ENCODE data around the gene ZNF667.

Gene ZNF667

DNA sequence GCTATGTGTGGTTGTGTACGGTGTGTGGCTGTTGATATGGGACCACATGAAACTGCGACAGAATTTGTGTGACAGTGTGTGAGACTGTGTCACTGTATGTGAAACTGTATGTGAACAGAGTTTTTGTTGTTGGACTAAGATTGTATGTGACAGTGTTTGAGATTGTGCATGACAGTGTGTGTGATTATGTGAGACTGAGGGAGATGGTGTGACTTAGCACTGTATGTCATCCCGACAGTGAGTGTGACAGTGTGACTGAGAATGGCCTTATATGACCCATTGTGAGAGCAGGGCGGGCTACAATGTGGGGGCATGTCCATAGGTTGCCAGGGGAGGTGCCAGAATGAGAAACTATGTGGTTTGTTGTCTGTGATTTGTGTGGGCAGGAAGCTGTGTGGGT lies 72.1 kb downstream of the ZNF667 start:
- peak in 1 of 2 experiments; percentile 32 for DNase-seq
- TF ChIP-seq POLR2A (IDR thresholded peaks at IDR 0.05; ENCODE audit: low read length) (no peak), GATA1 (IDR thresholded peaks at IDR 0.05; ENCODE audit: low read depth, low read length) (no peak)

DNA sequence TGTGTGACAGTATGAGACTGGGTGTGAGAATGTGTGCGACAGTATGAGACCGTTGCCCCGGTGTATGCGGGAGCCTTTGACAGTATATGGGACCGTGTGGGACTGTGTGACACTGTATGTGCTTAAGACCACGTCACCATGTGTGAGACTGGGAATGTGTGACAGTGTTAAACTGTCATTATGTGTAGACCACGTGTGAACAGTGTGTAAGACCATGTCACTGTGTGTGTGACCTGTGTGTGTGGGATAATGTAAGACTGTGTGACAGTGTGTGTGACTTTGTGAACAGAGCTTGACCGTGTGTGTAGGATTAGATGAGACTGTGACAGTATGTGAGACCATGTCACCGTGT lies 72.5 kb downstream of the ZNF667 start:
- TF ChIP-seq POLR2A (IDR thresholded peaks at IDR 0.05; ENCODE audit: low read length) (no peak), GATA1 (IDR thresholded peaks at IDR 0.05; ENCODE audit: low read depth, low read length) (no peak)
- DNase-seq = peak in 1 of 2 experiments; percentile 69

DNA sequence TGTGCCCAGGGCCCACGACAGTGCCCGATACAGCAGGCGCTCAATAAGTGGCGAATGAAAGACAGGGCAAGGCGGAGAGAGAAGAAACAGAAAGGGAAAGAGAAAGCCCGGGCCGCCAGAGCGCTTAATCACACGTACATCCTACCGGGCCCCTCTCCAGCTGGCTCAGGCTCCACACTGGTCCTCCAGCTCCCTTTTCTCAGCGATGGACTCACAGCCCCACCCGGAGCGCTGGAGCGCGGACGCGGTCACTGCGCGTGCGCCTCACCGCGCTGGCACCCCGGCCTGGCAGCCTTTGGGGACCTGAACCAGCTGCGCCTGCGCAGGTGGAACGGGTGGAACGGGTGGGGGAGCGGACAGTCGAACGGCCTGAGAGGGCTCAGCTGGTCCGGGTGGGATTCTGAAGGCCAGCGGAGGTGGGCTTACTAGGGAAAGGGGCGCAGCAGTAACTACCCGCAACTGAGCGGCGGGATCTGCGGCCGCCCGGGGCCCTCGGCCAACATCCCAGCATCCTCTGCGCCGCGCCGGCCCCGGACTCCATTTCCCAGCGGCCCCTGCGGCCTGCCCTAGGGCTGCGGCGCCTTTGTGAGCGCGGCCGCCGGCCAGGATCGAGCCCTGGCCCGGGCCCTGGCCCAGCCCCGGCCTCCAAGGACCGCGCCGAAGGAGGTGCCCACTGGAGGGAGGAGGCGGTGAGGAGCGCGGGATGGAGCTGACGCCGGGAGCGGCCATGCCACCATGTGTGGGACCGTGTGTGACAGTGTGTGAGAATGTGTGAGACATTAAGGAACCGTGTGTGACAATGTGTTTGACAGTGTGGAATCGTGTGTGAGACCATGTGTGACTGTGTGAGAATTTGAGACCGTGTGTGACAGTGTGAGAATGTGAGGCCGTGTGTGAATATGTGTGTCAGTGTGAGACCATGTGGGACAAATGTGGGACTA lies 73.1 kb downstream of the ZNF667 start, which contains the start of gene ZNF583:
TSS of gene ZNF583 (plus strand) at position 569 of the 941 bp plus-strand sequence. CDS start 2,783 bp downstream, outside the sequence.
- TF ChIP-seq GATA1 (IDR thresholded peaks at IDR 0.05; ENCODE audit: low read depth, low read length) (no peak), POLR2A (IDR thresholded peaks at IDR 0.05; ENCODE audit: low read length) (peak; percentile 49)
- DNase-seq = peak; percentile 96 to 97

DNA sequence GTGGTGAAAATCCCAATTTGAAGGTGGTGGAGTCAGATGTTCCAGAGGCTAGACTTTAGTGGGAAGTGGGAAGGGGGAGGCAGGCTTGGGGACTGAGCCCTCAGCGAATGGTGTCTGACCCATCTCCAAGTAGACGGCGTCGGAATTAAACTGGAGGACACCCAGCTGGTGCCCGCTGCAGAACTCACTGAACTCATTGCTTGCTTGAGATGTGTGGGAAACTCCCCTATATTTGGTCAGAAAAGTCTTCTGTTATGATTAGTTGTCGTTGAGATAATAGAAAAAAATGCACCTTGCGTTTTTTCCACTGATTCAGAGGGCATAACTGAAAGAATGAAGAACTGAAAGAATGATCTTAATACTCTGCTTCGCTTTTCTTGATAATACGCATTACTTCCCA lies 73.9 kb downstream of the ZNF667 start:
- no peak for DNase-seq
- TF ChIP-seq GATA1 (IDR thresholded peaks at IDR 0.05; ENCODE audit: low read depth, low read length) = no peak
- no peak for TF ChIP-seq POLR2A (IDR thresholded peaks at IDR 0.05; ENCODE audit: low read length)

DNA sequence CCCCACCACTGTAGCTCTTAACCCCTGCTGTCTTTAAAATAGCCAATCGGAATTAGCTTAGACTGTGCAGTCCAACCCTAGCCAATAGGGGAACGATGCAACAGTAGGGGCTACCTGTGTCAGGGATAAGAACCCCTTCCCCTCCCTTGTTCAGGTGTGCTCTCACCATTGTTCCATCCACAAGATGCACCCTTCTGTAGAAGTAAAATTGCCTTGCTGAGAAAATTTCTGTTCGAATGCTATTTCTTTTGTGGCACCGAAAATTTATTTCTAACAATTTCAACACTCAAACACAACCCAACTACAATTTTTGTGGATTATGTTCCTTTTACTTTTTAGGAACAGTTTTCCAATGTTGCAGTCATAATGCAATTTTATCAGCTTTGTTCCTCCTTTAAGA lies 76.7 kb downstream of the ZNF667 start:
- DNase-seq = no peak
- no peak for TF ChIP-seq GATA1 (IDR thresholded peaks at IDR 0.05; ENCODE audit: low read depth, low read length)
- no peak for TF ChIP-seq POLR2A (IDR thresholded peaks at IDR 0.05; ENCODE audit: low read length)

DNA sequence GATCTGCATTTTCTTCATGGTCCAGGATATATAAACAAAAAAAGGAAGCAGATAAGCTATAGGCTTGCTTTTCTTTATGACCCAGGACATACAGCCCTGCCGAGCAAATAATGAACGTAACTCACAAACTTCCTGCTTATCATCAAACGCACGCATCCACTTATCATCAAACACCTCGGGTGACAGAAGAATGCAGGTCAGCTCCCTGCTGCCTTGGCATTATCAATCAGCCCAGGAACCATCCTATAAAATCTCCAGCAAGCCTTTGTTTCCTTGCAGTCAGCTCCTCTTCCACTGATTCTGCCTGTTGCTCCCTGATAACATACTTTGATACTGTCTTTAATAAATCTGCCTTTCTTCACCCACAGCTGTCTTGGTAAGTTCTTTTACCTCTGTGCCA lies 78.3 kb downstream of the ZNF667 start:
- no peak for DNase-seq
- TF ChIP-seq POLR2A (IDR thresholded peaks at IDR 0.05; ENCODE audit: low read length) = no peak
- no peak for TF ChIP-seq GATA1 (IDR thresholded peaks at IDR 0.05; ENCODE audit: low read depth, low read length)

DNA sequence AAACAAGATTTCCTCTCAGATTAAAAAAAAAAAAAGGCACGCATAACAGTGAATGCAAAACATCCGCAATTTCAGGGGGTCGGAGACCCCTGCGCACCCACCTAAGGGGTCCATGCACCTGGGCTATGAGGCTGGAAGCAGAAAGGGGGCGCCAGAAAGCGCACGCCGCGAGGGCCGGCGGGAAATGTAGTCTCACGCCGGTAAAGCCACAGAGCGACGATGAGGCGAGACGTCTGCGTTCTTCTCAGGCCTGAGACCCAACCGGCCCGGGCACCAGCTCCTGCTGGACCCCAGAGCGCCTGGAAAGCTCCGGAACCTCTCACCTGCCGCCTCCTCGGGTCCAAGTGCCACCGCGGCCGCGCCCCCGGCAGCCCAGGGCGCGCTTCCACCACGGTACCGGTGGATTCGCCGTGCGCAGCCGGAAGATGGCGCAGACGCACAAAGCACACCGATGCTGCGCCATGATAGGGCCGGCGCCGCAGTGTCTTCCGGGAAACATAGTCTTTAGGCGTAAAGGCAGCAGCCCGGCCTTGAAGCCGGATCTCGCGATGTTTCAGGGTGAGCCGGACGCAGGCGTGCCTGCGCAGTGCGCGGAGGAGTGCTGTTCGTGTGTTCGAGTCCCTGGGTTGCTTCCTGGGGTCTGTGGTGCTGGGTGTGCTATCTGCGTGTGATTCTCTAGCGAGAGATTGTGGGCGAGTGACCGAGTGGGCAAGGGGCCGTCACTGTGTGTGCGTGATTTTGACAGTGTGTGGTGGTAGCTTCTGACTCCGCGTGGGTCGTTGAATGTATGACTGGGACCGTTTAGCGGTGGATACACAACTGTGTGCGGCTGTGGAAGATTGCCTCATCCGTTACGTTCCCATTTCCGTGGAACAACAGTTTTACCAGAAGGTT lies 83.8 kb downstream of the ZNF667 start, which contains the start of gene ZNF582:
TSS of gene ZNF582 (minus strand) at position 416 of the 894 bp plus-strand sequence. CDS start 1,782 bp downstream, outside the sequence.
- peak; percentile 48 for TF ChIP-seq GATA1 (IDR thresholded peaks at IDR 0.05; ENCODE audit: low read depth, low read length)
- peak; percentile 60 for TF ChIP-seq POLR2A (IDR thresholded peaks at IDR 0.05; ENCODE audit: low read length)
- peak; percentile 95 to 97 for DNase-seq
